B cell (primary cell): ENCODE results near the gene CTDSPL. TPM values are rescaled to one million over a fixed set of nuclear protein-coding genes. Genes with fewer than 3 reads are reported as not detected.

ENCODE experiments used
- ATAC-seq: fragments of 200-7000 bp; cut with Tn5 transposase; one replicate; pipeline ENCODE4 v1.10.0; 2021; ENCODE audit warnings: low read depth, mild to moderate bottlenecking, moderate number of reproducible peaks, moderate library complexity
- CTCF ChIA-PET: fragments of 350-600 bp; sonication (Branson Sonifier 250); formaldehyde crosslinking; loops from one replicate; lab custom pipeline; 2021; ENCODE audit warnings: antibody characterized with exemption, inconsistent platforms; lab: Charles Lee
- POLR2A ChIA-PET: fragments of 350-600 bp; sonication (Branson Sonifier 250); formaldehyde crosslinking; loops from one replicate; lab custom pipeline; 2021; ENCODE audit warnings: antibody characterized with exemption; lab: Charles Lee
- DNase-seq: peaks from one replicate; pipeline ENCODE4 v3.0.0; 2013
- H2AFZ ChIP-seq: 2 replicates; pipeline ENCODE4 v1.6.1; 2012; ENCODE audit warnings: mild to moderate bottlenecking, low read depth, low read length; ENCODE audit not compliant: insufficient read depth, poor library complexity, severe bottlenecking
- H3K27ac ChIP-seq, 2 donors: 1 replicate in 1 of 2; 2 replicates in 1 of 2; pipeline ENCODE4 v1.5.1; 2012 to 2013; ENCODE audit warnings: low read length in 2 of 2, mild to moderate bottlenecking in 2 of 2, moderate library complexity in 1 of 2
- H3K27me3 ChIP-seq, 4 experiments: fragments of 200-600 bp in 1 of 4; sonication (generic) in 1 of 4; replicated peaks in 1 of 4; 1 replicate in 2 of 4; 2 replicates in 2 of 4; pipeline versions ENCODE4 v1.6.1 to v1.7.0; 2013 to 2016; ENCODE audit warnings: low read length in 3 of 4, mild to moderate bottlenecking in 2 of 4, mixed read lengths in 1 of 4, moderate library complexity in 1 of 4; ENCODE audit not compliant: insufficient read depth in 4 of 4, control insufficient read depth in 3 of 4; ENCODE audit errors: control extremely low read depth in 1 of 4
- H3K36me3 ChIP-seq, 2 experiments: replicated peaks in 1 of 2; 1 replicate in 1 of 2; 2 replicates in 1 of 2; pipeline versions ENCODE4 v1.6.1 to v1.7.1; 2013; ENCODE audit warnings: low read length in 1 of 2; ENCODE audit not compliant: insufficient read depth in 2 of 2, control insufficient read depth in 1 of 2; ENCODE audit errors: control extremely low read depth in 1 of 2, extremely low read depth in 1 of 2
- H3K4me1 ChIP-seq, 2 donors: fragments of 200-600 bp in 1 of 2; sonication (generic) in 1 of 2; 1 replicate in 1 of 2; 2 replicates in 1 of 2; pipeline versions ENCODE4 v1.5.1 to v1.6.1; 2013 to 2017; ENCODE audit warnings: low read length in 2 of 2; ENCODE audit not compliant: control insufficient read depth in 2 of 2, insufficient read depth in 2 of 2
- H3K4me2 ChIP-seq: replicated peaks from 2 replicates; pipeline ENCODE3; 2012; ENCODE audit warnings: mild to moderate bottlenecking, low read depth, low read length; ENCODE audit not compliant: poor library complexity, severe bottlenecking
- H3K4me3 ChIP-seq, 5 experiments: fragments of 200-600 bp in 1 of 5; sonication (generic) in 1 of 5; 1 replicate in 3 of 5; 2 replicates in 2 of 5; pipeline versions ENCODE4 v1.5.1 to v1.7.0; 2011 to 2016; ENCODE audit warnings: low read length in 4 of 5, mild to moderate bottlenecking in 4 of 5, low read depth in 2 of 5, control low read depth in 1 of 5, moderate library complexity in 1 of 5; ENCODE audit not compliant: insufficient read depth in 1 of 5; ENCODE audit errors: control extremely low read depth in 1 of 5, extremely low read depth in 1 of 5
- H3K79me2 ChIP-seq: fragments of 200-600 bp; sonication (generic); one replicate; pipeline ENCODE4 v1.6.0; 2016; ENCODE audit warnings: low read length; ENCODE audit not compliant: control insufficient read depth, insufficient read depth
- H3K9ac ChIP-seq: fragments of 200-600 bp; sonication (generic); 2 replicates; pipeline ENCODE4 v1.6.1; 2017; ENCODE audit warnings: mild to moderate bottlenecking, low read length, moderate library complexity
- H3K9me3 ChIP-seq, 3 donors: one replicate each; pipeline versions ENCODE4 v1.6.1 to v1.7.1; 2013; ENCODE audit warnings: low read length in 2 of 3; ENCODE audit not compliant: control insufficient read depth in 2 of 3, insufficient read depth in 1 of 3; ENCODE audit errors: control extremely low read depth in 1 of 3
- H4K20me1 ChIP-seq: 2 replicates; pipeline ENCODE4 v1.6.0; 2012; ENCODE audit warnings: mild to moderate bottlenecking, low read length; ENCODE audit not compliant: insufficient read depth, control insufficient read depth, poor library complexity, severe bottlenecking
- H3K27ac Mint-ChIP-seq: one replicate; pipeline ENCODE4 v1.8.0; 2021; ENCODE audit warnings: mixed read lengths
- H3K27me3 Mint-ChIP-seq: one replicate; pipeline ENCODE4 v1.8.0; 2021; ENCODE audit warnings: mixed read lengths
- H3K4me1 Mint-ChIP-seq: one replicate; pipeline ENCODE4 v1.8.0; 2021; ENCODE audit warnings: mixed read lengths
- H3K4me3 Mint-ChIP-seq: one replicate; pipeline ENCODE4 v1.8.0; 2021; ENCODE audit warnings: mixed read lengths
- H3K9me3 Mint-ChIP-seq: one replicate; pipeline ENCODE4 v1.8.0; 2022; ENCODE audit warnings: mixed read lengths; ENCODE audit not compliant: insufficient read depth
- CTCF ChIP-seq: fragments of 200-600 bp; IDR thresholded peaks from one replicate; pipeline ENCODE4 v1.8.0; 2022; ENCODE audit warnings: antibody characterized with exemption, mild to moderate bottlenecking
- EZH2 ChIP-seq: IDR thresholded peaks from 2 replicates; pipeline ENCODE4 v1.6.1; 2012; ENCODE audit warnings: borderline replicate concordance, low read depth, mild to moderate bottlenecking, moderate library complexity, low read length; ENCODE audit not compliant: insufficient read depth, poor library complexity, severe bottlenecking
- WGBS: methylation state at CpG from one replicate; pipeline ENCODE4 v1.1.5; 2013; ENCODE audit warnings: missing lambda C conversion rate; ENCODE audit not compliant: insufficient coverage; 5-methylcytosine and 5-hydroxymethylcytosine counted together
- intact Hi-C: fragments of 100-400 bp; cut with micrococcal nuclease; formaldehyde crosslinking; loops from one replicate; pipeline ENCODE4 v1.10.0; 2022
- polyA plus RNA-seq: library from polyadenylated mRNA; depleted of rRNA; stranded (reverse); fragments of >200 nt; gene quantifications from 2 replicates; pipeline ENCODE4 v1.2.3, GENCODE V29; 2012
- total RNA-seq, 2 donors: library from RNA; stranded (reverse); fragments of 120-200 nt in 1 of 2; gene quantifications; 1 replicate in 1 of 2; 2 replicates in 1 of 2; pipeline versions ENCODE4 v1.2.3 to v1.2.4, GENCODE V29; 2013 to 2022

The CTDSPL gene
- total and polyA plus RNA-seq, 2 donors (not counting 1 experiment from before 2014, with no cell fraction given), result not detected

GRCh38 chr3:38006445-38006995 is 144.8 kb downstream of the CTDSPL start:
- 92% methylated on average over 15 of the region's 16 CpGs for WGBS
- Mint-ChIP-seq H3K9me3 (no peaks in the 10 kb centered on the region), H3K4me1 (peaks cover 11% of the 10 kb centered on the region), H3K27me3 (no peaks in the 10 kb centered on the region), H3K27ac (no peak overlapping the region), H3K4me3 (no peak overlapping the region)
- intact Hi-C loops, result no loop called here
- Histone ChIP-seq H3K4me2 (no peak overlapping the region), H3K4me1 (no peaks in the 10 kb centered on the region), H3K4me3 (no peak overlapping the region), H4K20me1 (no peaks in the 10 kb centered on the region), H3K36me3 (peaks cover 0 to 21% of the 10 kb centered on the region in 2 experiments), H3K27me3 (no peaks in the 10 kb centered on the region), H2AFZ (no peak overlapping the region), H3K27ac (no peak overlapping the region), H3K9ac (no peak overlapping the region), H3K79me2 (no peaks in the 10 kb centered on the region), H3K9me3 (no peaks in the 10 kb centered on the region)
- TF ChIP-seq EZH2 (no peak), CTCF (no peak)
- DNase-seq (no peak), ATAC-seq (no peak)
- ChIA-PET POLR2A (no interaction called here), CTCF (interaction anchor here (1.1 to 3.3 kb wide), 4 partner anchors 10 to 34 kb away, joined by 3 to 16 read pairs (median 4); partner anchors contain the start of gene DLEC1)

GRCh38 chr3:38007754-38008090 is 146.0 kb downstream of the CTDSPL start:
- Histone ChIP-seq H3K4me2 (no peak overlapping the region), H3K79me2 (no peaks in the 10 kb centered on the region), H3K27ac (no peak overlapping the region), H3K9ac (no peak overlapping the region), H3K36me3 (peaks cover 0 to 14% of the 10 kb centered on the region in 2 experiments), H3K4me3 (no peak overlapping the region), H3K4me1 (no peaks in the 10 kb centered on the region), H2AFZ (no peak overlapping the region), H3K9me3 (no peaks in the 10 kb centered on the region), H3K27me3 (no peaks in the 10 kb centered on the region), H4K20me1 (no peaks in the 10 kb centered on the region)
- Mint-ChIP-seq H3K27ac (no peak overlapping the region), H3K27me3 (no peaks in the 10 kb centered on the region), H3K9me3 (no peaks in the 10 kb centered on the region), H3K4me1 (peaks cover 11% of the 10 kb centered on the region), H3K4me3 (no peak overlapping the region)
- CTCF ChIA-PET, result interaction anchor here (0.9 to 3.3 kb wide), 2 partner anchors 32 to 38 kb away, joined by 3 to 16 read pairs; partner anchors contain the start of gene DLEC1
- whole genome bisulfite sequencing, result 95% methylated on average over 3 of the region's 7 CpGs
- intact Hi-C loops, result no loop called here
- no peak for TF ChIP-seq EZH2
- TF ChIP-seq CTCF, result no peak
- DNase-seq, result no peak
- ATAC-seq, result no peak
- POLR2A ChIA-PET, result no interaction called here
